Measurements from ENCODE around the gene ITGB1BP1.

The ITGB1BP1 gene

GRCh38 chr2:9356261-9356660 is 67.1 kb downstream of the ITGB1BP1 start:
- H3K9me2 ChIP-seq (replicated peaks; ENCODE audit: insufficient read depth, low read length) = no peaks in the 10 kb centered on the region
- no peak overlapping the region for H3K9ac ChIP-seq (ENCODE audit: low read length)
- TF ChIP-seq EZH2 (optimal IDR thresholded peaks at IDR 0.05; ENCODE audit: low read depth, low read length) (no peak), CTCF (IDR thresholded peaks at IDR 0.05; ENCODE audit: low read length) (no peak), EZH2phosphoT487 (IDR thresholded peaks at IDR 0.05; ENCODE audit: low read length) (no peak)
- H3K9me3 ChIP-seq (replicated peaks; ENCODE audit: insufficient read depth, low read length) = no peaks in the 10 kb centered on the region
- H2AFZ ChIP-seq (ENCODE audit: low read length) = no peak overlapping the region
- no peaks in the 10 kb centered on the region for H3K79me2 ChIP-seq (ENCODE audit: low read length)
- H4K20me1 ChIP-seq (ENCODE audit: insufficient read depth, low read length) = no peaks in the 10 kb centered on the region
- no peaks in the 10 kb centered on the region for H3K4me1 ChIP-seq (ENCODE audit: low read length)
- H3K36me3 ChIP-seq (replicated peaks; ENCODE audit: insufficient read depth, low read length) = no peaks in the 10 kb centered on the region
- no peak for DNase-seq
- no peak overlapping the region for H3K4me3 ChIP-seq (ENCODE audit: low read length)
- H3K27ac ChIP-seq (ENCODE audit: low read length) = no peak overlapping the region
- no peaks in the 10 kb centered on the region for H3F3A ChIP-seq (ENCODE audit: insufficient read depth, low read length)
- H3K27me3 ChIP-seq (replicated peaks; ENCODE audit: insufficient read depth, low read length) = no peaks in the 10 kb centered on the region
- H3K4me2 ChIP-seq (ENCODE audit: low read depth, low read length) = no peak overlapping the region

GRCh38 chr2:9355716-9356115 is 67.6 kb downstream of the ITGB1BP1 start:
- TF ChIP-seq CTCF (IDR thresholded peaks at IDR 0.05; ENCODE audit: low read length) (no peak), EZH2phosphoT487 (IDR thresholded peaks at IDR 0.05; ENCODE audit: low read length) (no peak), EZH2 (optimal IDR thresholded peaks at IDR 0.05; ENCODE audit: low read depth, low read length) (no peak)
- H3K4me1 ChIP-seq (ENCODE audit: low read length) = no peaks in the 10 kb centered on the region
- H3K9me3 ChIP-seq (replicated peaks; ENCODE audit: insufficient read depth, low read length) = no peaks in the 10 kb centered on the region
- no peaks in the 10 kb centered on the region for H3K36me3 ChIP-seq (replicated peaks; ENCODE audit: insufficient read depth, low read length)
- no peak overlapping the region for H2AFZ ChIP-seq (ENCODE audit: low read length)
- no peak overlapping the region for H3K4me3 ChIP-seq (ENCODE audit: low read length)
- no peak overlapping the region for H3K27ac ChIP-seq (ENCODE audit: low read length)
- H3K79me2 ChIP-seq (ENCODE audit: low read length) = no peaks in the 10 kb centered on the region
- no peak overlapping the region for H3K4me2 ChIP-seq (ENCODE audit: low read depth, low read length)
- H3F3A ChIP-seq (ENCODE audit: insufficient read depth, low read length) = no peaks in the 10 kb centered on the region
- no peak for DNase-seq
- H3K27me3 ChIP-seq (replicated peaks; ENCODE audit: insufficient read depth, low read length) = no peaks in the 10 kb centered on the region
- no peaks in the 10 kb centered on the region for H3K9me2 ChIP-seq (replicated peaks; ENCODE audit: insufficient read depth, low read length)
- no peaks in the 10 kb centered on the region for H4K20me1 ChIP-seq (ENCODE audit: insufficient read depth, low read length)
- no peak overlapping the region for H3K9ac ChIP-seq (ENCODE audit: low read length)

- TF ChIP-seq EZH2phosphoT487 (IDR thresholded peaks at IDR 0.05; ENCODE audit: low read length) (no peak), CTCF (IDR thresholded peaks at IDR 0.05; ENCODE audit: low read length) (no peak), EZH2 (optimal IDR thresholded peaks at IDR 0.05; ENCODE audit: low read depth, low read length) (no peak)
- Histone ChIP-seq H3K79me2 (ENCODE audit: low read length) (no peaks in the 10 kb centered on the region), H3K9me2 (replicated peaks; ENCODE audit: insufficient read depth, low read length) (no peaks in the 10 kb centered on the region), H3K4me3 (ENCODE audit: low read length) (no peak overlapping the region), H2AFZ (ENCODE audit: low read length) (no peak overlapping the region), H3K4me1 (ENCODE audit: low read length) (no peaks in the 10 kb centered on the region), H3F3A (ENCODE audit: insufficient read depth, low read length) (no peaks in the 10 kb centered on the region), H4K20me1 (ENCODE audit: insufficient read depth, low read length) (no peaks in the 10 kb centered on the region), H3K9me3 (replicated peaks; ENCODE audit: insufficient read depth, low read length) (no peaks in the 10 kb centered on the region), H3K27ac (ENCODE audit: low read length) (no peak overlapping the region), H3K36me3 (replicated peaks; ENCODE audit: insufficient read depth, low read length) (no peaks in the 10 kb centered on the region), H3K27me3 (replicated peaks; ENCODE audit: insufficient read depth, low read length) (no peaks in the 10 kb centered on the region), H3K4me2 (ENCODE audit: low read depth, low read length) (no peak overlapping the region), H3K9ac (ENCODE audit: low read length) (no peak overlapping the region)
- no peak for DNase-seq
Observed at GRCh38 chr2:9355270-9355669, 68.1 kb downstream of the ITGB1BP1 start.

Data from MM.1S (cell line).